Peyer's patch (tissue), 4 donors: ENCODE results near the gene CHRD. TPM values are rescaled to one million over a fixed set of nuclear protein-coding genes. Genes with fewer than 3 reads are reported as not detected.

ENCODE experiments used
- DNase-seq, 3 donors: peaks; one replicate each; pipeline ENCODE4 v3.0.0-alpha.2; 2017 to 2019
- H3K27ac ChIP-seq, 4 donors: fragments of 200-600 bp; sonication (generic); one replicate each; pipeline ENCODE4 v1.5.1; 2016 to 2019
- H3K27me3 ChIP-seq, 2 donors: fragments of 200-600 bp; sonication (generic); one replicate each; pipeline ENCODE4 v1.5.1; 2019
- H3K36me3 ChIP-seq, 3 donors: fragments of 200-600 bp; sonication (generic); one replicate each; pipeline ENCODE4 v1.5.1; 2016 to 2019
- H3K4me1 ChIP-seq, 4 donors: fragments of 200-600 bp; sonication (generic); one replicate each; pipeline ENCODE4 v1.5.1; 2016 to 2019
- H3K4me3 ChIP-seq, 4 donors: fragments of 200-600 bp; sonication (generic); 1 replicate in 3 of 4; 2 replicates in 1 of 4; pipeline ENCODE4 v1.5.1; 2016 to 2019; ENCODE audit warnings: mild to moderate bottlenecking in 1 of 4
- H3K9me3 ChIP-seq, 4 donors: fragments of 200-600 bp; sonication (generic); one replicate each; pipeline ENCODE4 v1.5.1; 2016 to 2019; ENCODE audit warnings: mild to moderate bottlenecking in 1 of 4
- POLR2A ChIP-seq, 2 donors: fragments of 450-650 bp; IDR thresholded peaks; one replicate each; pipeline ENCODE4 v1.5.1; 2017; ENCODE audit warnings: antibody characterized with exemption in 2 of 2, mild to moderate bottlenecking in 2 of 2, moderate library complexity in 2 of 2
- total RNA-seq, 4 donors: library from RNA; depleted of rRNA; stranded (reverse); fragments of >200 nt; gene quantifications; one replicate each; pipeline ENCODE4 v1.1.0, GENCODE V29; 2016
- TF ChIP-seq, protein P1 (sequence below), 6 experiments: fragments of 450-650 bp in 4 of 6; fragments of 200-600 bp in 2 of 6; sonication (generic) in 1 of 6; IDR thresholded peaks; one replicate each; pipeline ENCODE4 v1.5.1; 2017 to 2019; ENCODE audit warnings: antibody characterized with exemption in 6 of 6, mild to moderate bottlenecking in 3 of 6, moderate library complexity in 1 of 6

CHRD gene
- total RNA-seq, 4 donors from 2014 or later = 0.53 to 17.3 (median 4.4) TPM

- Histone ChIP-seq H3K27me3 (peaks cover 0 to 9% of the 10 kb centered on the region in 2 donors), H3K4me1 (peaks cover 0 to 12% (median 10%) of the 10 kb centered on the region in 4 donors), H3K36me3 (no peaks in the 10 kb centered on the region), H3K4me3 (no peak overlapping the region), H3K27ac (no peak overlapping the region), H3K9me3 (no peaks in the 10 kb centered on the region)
- no peak for TF ChIP-seq POLR2A (IDR thresholded peaks at IDR 0.05)
- DNase-seq = no peak
Measured at GRCh38 chr3:184384856-184385422, 5.1 kb downstream of the CHRD start.

GRCh38 chr3:184386047-184386806 is 6.4 kb downstream of the CHRD start:
- H3K4me1 ChIP-seq = peaks cover 0 to 8% (median 3%) of the 10 kb centered on the region in 4 donors
- DNase-seq = no peak
- no peaks in the 10 kb centered on the region for H3K9me3 ChIP-seq
- no peak overlapping the region for H3K27ac ChIP-seq
- no peaks in the 10 kb centered on the region for H3K36me3 ChIP-seq
- TF ChIP-seq POLR2A (IDR thresholded peaks at IDR 0.05) = no peak
- TF ChIP-seq, protein P1, sequence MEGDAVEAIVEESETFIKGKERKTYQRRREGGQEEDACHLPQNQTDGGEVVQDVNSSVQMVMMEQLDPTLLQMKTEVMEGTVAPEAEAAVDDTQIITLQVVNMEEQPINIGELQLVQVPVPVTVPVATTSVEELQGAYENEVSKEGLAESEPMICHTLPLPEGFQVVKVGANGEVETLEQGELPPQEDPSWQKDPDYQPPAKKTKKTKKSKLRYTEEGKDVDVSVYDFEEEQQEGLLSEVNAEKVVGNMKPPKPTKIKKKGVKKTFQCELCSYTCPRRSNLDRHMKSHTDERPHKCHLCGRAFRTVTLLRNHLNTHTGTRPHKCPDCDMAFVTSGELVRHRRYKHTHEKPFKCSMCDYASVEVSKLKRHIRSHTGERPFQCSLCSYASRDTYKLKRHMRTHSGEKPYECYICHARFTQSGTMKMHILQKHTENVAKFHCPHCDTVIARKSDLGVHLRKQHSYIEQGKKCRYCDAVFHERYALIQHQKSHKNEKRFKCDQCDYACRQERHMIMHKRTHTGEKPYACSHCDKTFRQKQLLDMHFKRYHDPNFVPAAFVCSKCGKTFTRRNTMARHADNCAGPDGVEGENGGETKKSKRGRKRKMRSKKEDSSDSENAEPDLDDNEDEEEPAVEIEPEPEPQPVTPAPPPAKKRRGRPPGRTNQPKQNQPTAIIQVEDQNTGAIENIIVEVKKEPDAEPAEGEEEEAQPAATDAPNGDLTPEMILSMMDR (IDR thresholded peaks at IDR 0.05) = no peak
- no peak overlapping the region for H3K4me3 ChIP-seq
- peaks cover 0 to 6% of the 10 kb centered on the region in 2 donors for H3K27me3 ChIP-seq

- no peaks in the 10 kb centered on the region for H3K27me3 ChIP-seq
- no peak overlapping the region for H3K4me3 ChIP-seq
- H3K36me3 ChIP-seq = no peaks in the 10 kb centered on the region
- no peak for DNase-seq
- TF ChIP-seq, protein P1 (IDR thresholded peaks at IDR 0.05) = no peak
- TF ChIP-seq POLR2A (IDR thresholded peaks at IDR 0.05) = no peak
- H3K9me3 ChIP-seq = no peaks in the 10 kb centered on the region
- H3K4me1 ChIP-seq = no peaks in the 10 kb centered on the region
- H3K27ac ChIP-seq = no peak overlapping the region
Measured at GRCh38 chr3:184387174-184387714, 7.4 kb downstream of the CHRD start.

DNA sequence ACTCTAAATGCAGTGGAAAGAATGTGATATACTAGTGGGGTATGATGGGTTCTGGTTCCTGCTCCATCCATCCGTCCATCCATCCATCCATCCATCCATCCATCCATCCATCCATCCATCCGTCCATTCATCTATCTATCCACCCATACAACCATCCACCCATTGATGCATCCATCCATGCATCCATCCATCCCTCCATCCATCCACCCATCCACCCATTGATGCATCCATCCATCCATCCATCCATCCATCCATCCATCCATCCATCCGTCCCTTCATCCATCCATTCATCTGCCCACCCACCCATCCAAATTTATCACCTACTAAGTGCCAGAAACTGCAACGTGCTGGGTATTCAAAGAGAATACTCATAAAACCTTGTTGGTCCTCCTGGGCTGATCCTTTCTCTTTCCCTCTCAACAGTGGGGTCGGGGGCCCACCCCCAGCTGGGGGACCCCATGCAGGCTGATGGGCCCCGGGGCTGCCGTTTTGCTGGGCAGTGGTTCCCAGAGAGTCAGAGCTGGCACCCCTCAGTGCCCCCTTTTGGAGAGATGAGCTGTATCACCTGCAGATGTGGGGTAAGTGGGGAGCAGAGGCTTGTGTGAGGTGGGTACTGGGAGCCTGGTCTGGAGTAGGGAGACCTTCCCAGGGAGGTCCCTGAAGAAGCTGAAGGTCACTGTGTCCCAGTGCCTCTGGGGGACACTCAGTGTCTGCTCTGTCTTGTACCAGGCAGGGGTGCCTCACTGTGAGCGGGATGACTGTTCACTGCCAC is 8.5 kb downstream of the CHRD start:
- Histone ChIP-seq H3K9me3 (no peaks in the 10 kb centered on the region), H3K27me3 (no peaks in the 10 kb centered on the region), H3K4me1 (no peaks in the 10 kb centered on the region), H3K36me3 (no peaks in the 10 kb centered on the region), H3K4me3 (no peak overlapping the region), H3K27ac (no peak overlapping the region)
- TF ChIP-seq, protein P1 (IDR thresholded peaks at IDR 0.05) = no peak
- TF ChIP-seq POLR2A (IDR thresholded peaks at IDR 0.05) = no peak
- no peak for DNase-seq

- H3K4me1 ChIP-seq = no peaks in the 10 kb centered on the region
- no peaks in the 10 kb centered on the region for H3K36me3 ChIP-seq
- TF ChIP-seq, protein P1 (IDR thresholded peaks at IDR 0.05) = no peak
- TF ChIP-seq POLR2A (IDR thresholded peaks at IDR 0.05) = no peak
- no peak for DNase-seq
- no peaks in the 10 kb centered on the region for H3K9me3 ChIP-seq
- H3K4me3 ChIP-seq = no peak overlapping the region
- no peaks in the 10 kb centered on the region for H3K27me3 ChIP-seq
- no peak overlapping the region for H3K27ac ChIP-seq
Measured at GRCh38 chr3:184388936-184389230, 9.0 kb downstream of the CHRD start.

DNA sequence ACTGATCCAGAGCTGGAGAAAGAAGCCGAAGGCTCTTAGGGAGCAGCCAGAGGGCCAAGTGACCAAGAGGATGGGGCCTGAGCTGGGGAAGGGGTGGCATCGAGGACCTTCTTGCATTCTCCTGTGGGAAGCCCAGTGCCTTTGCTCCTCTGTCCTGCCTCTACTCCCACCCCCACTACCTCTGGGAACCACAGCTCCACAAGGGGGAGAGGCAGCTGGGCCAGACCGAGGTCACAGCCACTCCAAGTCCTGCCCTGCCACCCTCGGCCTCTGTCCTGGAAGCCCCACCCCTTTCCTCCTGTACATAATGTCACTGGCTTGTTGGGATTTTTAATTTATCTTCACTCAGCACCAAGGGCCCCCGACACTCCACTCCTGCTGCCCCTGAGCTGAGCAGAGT is 9.5 kb downstream of the CHRD start:
- H3K4me1 ChIP-seq = no peaks in the 10 kb centered on the region
- no peak overlapping the region for H3K4me3 ChIP-seq
- no peak overlapping the region for H3K27ac ChIP-seq
- no peak for DNase-seq
- no peaks in the 10 kb centered on the region for H3K9me3 ChIP-seq
- no peaks in the 10 kb centered on the region for H3K27me3 ChIP-seq
- TF ChIP-seq, protein P1 (IDR thresholded peaks at IDR 0.05) = no peak
- no peak for TF ChIP-seq POLR2A (IDR thresholded peaks at IDR 0.05)
- H3K36me3 ChIP-seq = no peaks in the 10 kb centered on the region
